Measurements from ENCODE around the gene WFDC2.

The WFDC2 gene

DNA sequence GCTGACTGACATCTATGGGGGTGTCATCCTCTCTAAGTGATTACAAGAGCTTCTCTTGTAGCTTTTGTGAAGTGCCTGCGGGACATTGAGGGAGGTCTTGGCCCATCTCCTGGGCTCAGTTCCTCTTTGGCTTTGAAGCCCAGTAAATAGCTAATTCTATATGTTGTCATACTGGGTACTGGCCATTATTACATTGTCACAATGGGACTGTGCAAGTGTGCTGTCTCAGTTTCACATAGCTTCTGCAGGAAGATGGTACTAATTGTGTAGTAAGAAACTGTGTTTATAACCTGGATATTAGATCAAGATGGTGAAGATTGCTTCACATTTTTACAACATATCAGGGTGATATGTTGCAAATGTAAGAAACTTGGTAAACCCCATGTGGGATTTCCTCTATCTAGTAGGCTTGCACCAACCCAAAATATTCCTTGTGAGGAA lies 26.0 kb downstream of the WFDC2 start:
- no peak for DNase-seq (ENCODE audit: low read depth in 1 of 2, low spot score in 1 of 2)

DNA sequence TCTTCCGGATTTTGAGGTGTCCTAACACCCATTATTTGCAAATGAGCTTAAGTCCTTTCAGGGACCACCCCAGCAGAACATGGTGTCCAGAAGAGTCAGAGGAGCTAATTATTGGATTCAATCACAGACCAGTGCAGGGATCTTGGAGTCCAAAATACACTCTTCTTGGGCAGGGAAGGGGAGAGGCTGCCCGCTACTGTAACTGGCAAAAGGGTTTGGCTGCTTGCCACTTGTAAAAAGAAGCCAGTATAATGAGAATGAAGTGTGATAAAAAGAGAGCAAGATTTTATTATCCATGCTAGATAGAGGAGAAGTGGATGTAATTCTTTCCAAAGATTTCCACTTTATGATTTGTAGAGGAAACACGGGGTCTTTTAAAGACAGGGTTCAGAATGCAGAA lies 26.6 kb downstream of the WFDC2 start:
- no peak for DNase-seq (ENCODE audit: low read depth in 1 of 2, low spot score in 1 of 2)

DNA sequence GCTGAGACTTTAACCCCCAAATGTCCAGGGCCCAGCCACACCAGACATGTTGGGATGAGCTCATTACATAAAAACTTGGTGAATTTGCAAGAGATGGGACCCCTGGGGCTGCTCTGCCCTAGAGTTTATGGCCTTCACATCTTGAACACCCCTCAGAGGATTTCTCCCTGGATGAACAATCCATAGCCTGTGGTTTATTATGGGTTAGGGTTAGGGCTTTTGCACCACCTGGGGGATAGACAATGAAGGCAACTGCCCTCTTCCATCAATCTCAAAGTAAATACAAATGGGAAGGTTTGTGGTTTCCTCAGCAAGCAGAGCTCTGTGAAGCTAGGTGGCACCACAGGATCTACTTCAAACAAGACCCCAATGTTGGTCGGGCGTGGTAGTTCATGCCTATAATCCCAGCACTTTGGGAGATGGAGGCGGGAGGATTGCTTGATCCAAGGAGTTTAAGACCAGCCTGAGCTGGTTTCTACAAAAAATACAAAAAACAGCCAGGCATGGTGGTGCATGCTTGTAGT lies 28.5 kb downstream of the WFDC2 start:
- DNase-seq (ENCODE audit: low read depth in 1 of 2, low spot score in 1 of 2), result no peak

DNA sequence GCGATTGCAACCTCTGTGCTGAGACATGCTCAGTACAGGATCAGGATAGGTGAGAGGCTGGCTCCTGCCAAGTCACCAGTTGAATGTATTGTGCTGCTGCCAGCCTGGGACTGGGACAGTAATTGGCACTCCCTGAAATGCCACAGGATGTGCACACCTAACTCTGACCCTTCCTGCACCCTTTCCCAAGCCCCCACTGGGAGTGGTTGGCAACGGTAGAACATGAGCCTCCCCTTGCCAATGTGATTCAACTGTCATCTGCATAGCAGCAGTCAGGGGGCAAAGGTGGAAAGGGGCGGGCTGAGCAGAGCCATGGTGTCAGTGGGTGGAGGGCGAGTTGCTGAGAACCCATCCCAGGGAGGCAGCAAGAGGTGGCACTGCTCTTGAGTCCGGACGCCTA lies 30.5 kb downstream of the WFDC2 start:
- no peak for DNase-seq (ENCODE audit: low read depth in 1 of 2, low spot score in 1 of 2)

DNA sequence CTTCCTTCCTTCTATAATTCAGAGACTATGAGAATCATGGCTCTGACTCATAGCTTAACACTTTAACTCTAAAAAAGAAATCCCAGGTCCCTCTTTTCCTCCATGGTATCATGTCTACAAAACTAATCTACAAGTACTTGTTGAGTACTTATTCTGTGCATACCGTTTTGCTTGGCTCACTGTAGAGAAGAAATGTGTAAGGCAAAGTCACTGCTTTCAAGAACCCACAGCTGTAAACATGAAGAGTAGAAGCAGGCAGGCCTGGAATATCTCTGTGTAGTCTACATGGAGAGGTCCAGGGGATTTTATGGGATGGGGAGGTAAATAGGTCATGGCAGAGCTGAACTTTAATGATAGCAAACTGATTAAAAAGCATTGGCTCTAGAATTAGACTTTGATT lies 32.0 kb downstream of the WFDC2 start:
- DNase-seq (ENCODE audit: low read depth in 1 of 2, low spot score in 1 of 2), result no peak

DNA sequence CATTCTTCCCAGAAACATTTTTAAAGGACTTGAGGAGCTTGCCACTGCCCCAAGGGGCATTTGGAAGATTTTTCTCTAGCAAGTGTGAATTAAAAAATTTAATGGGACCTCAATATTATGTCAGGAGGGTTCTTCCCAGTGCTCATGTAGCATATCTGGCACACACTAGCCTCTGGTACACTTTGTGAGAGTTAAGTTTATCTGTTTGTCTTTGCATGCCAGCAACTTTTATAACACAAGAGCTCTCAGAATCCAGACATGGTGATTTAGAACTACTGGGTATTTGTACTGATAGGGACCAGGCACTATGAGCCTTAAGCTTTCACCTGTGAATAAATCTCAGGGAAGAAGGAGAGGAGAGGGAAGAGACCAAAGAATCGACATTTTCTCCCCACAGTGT lies 33.0 kb downstream of the WFDC2 start:
- no peak for DNase-seq (ENCODE audit: low read depth in 1 of 2, low spot score in 1 of 2)

DNA sequence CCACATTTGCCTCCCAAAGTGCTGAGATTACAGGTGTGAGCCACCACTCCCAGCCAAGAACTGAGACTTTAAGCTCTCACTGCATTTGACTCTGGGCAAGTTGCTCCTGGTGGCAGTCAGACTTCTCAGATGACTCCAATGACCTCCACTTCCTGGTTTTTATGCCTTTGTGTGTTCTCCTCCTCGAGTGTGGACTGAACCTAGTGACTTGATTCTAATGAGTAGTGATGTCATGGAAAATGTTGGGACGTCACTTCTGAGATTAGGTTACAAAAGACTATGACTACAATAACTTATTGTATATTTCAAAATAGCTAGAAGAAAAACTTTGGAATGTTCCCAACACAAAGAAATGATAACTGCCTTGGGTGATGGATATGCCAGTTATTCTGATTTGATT lies 33.9 kb downstream of the WFDC2 start:
- no peak for DNase-seq (ENCODE audit: low read depth in 1 of 2, low spot score in 1 of 2)

DNA sequence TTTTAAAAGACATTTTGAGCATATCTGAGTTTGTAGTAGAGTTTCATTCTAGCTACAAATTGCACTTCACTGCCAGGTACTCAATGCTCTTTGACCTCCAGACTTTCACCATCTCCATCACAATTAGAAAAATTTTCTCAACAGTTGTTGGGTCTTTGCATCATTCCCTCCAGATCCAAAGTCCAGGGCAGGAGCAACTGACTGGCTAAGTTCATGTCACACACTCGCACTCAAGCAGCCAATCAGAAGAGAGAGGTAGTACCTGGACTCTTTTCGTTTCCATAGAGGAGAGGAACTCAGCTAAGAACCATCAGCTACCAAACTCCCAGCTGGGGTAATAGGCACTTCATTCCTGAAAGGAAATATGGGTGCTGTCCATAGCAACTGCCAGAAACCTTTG lies 36.8 kb downstream of the WFDC2 start:
- DNase-seq (ENCODE audit: low read depth in 1 of 2, low spot score in 1 of 2), result no peak

DNA sequence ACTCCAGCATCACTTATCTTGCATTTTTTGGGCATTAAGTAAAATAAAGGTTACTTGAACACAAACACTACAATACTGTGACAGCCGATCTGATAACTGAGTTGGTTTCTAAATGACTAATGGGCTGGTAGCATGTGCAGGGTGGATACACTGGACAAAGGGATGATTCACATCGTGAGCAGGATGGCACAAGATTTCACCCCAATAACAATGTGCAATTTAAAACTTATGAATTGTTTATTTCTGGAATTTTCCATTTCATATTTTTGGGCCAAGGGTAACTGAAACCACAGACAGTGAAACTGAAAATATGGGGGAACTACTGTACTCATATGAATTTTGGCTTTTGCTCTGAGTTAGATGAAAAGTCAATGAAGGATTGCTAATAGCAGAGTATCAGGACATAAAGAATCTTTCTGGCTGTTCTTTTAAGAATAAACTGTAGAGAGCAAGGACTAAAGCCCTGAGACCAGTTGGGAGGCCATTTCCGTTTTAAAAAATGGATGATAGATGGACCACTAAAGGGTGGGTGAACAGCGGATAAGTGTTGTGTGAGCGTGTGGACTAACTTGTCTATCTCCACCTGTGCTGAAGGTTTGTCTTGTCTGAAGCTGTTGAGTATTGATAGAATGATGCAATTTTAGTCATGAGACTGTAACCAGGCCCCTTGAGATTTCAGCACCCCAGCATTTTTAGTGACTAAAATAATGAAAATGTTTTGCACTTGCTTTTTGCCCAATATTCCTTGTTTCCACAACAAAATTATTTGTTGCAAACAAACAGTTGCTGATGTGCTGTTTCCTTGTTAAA lies 37.7 kb downstream of the WFDC2 start:
- no peak for DNase-seq (ENCODE audit: low read depth in 1 of 2, low spot score in 1 of 2)

DNA sequence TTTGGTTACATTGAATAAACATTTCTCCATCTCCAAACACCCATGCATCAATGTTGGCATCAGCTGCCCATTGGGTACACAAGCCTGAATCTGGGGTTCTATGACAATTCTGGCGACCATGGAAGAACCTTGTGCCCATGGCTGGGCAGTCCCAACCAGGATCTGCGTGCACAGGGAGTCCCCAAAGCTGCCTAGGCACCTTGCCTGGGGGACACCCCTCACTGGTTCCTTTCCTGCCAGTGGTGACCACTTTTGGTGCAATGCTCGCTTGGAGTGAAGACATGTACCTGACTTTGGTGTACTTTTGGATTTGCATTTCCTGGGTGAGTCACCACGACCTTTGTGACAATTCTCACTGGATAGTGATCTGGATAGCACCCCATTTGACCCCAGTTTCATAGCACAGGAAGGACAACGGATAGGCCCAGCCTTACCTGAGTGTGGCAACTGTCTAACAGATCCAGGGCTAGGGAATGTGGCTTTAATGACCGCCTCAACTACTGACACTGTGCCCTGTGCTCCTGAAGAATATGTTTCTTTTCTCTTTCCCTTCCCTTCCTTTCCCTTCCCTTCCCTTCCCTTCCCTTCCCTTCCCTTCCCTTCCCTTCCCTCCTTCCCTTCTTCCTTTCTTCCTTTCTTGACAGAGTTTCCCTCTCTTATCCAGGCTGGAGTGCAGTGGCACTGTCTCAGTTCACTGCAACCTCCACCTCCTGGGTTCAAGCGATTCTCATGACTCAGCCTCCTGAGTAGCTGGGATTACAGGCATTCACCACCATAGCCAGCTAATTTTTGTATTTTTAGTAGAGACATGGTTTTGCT lies 38.7 kb downstream of the WFDC2 start:
- DNase-seq (ENCODE audit: low read depth in 1 of 2, low spot score in 1 of 2), result no peak

DNA sequence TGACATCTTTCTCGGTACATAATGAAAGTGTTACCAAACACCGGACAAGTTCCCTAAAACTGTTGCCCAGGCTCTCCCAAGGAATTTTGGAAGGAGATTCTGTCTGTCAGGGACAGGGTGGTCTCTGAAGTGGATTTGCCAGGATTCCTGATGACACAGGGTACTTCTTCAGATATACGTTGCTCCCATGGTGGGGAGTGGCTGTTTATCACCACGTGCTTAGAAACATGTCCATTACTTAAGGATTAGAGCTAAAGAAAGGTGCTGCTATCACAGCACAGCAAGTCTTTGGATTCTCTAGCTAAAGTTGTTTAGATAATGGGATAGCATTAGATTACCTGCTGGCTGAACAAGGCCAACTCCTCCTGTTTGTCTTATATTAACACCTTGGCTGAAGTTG lies 39.5 kb downstream of the WFDC2 start:
- DNase-seq (ENCODE audit: low read depth in 1 of 2, low spot score in 1 of 2), result no peak

DNA sequence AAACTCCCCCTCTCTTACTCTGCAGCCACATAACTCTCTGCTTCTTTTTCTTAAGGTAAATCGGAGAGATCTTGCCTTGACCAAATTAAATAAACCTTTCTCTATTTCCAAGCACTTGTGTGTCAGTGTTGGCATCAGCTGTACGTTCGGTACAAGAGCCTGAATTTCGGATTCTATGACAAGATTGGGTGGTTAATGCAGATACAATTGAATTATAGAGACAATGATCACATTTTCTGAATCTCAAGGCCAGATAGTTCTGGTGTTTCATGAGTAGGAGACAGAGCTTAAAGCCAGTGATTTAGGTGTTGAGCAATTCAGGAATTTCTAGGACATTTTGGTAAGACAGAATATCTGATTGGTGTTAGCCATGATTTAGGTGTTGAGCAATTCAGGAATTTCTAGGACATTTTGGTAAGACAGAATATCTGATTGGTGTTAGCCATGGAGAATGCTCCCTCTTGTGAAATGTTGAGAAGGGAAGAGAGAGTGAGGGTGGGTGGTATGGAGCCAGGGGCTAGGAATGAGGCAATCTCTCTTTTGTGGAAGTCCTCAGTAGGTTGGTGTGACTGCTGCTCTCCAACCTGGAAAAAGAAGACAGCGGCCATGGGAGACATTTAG lies 40.8 kb downstream of the WFDC2 start:
- DNase-seq (ENCODE audit: low read depth in 1 of 2, low spot score in 1 of 2), result no peak

DNA sequence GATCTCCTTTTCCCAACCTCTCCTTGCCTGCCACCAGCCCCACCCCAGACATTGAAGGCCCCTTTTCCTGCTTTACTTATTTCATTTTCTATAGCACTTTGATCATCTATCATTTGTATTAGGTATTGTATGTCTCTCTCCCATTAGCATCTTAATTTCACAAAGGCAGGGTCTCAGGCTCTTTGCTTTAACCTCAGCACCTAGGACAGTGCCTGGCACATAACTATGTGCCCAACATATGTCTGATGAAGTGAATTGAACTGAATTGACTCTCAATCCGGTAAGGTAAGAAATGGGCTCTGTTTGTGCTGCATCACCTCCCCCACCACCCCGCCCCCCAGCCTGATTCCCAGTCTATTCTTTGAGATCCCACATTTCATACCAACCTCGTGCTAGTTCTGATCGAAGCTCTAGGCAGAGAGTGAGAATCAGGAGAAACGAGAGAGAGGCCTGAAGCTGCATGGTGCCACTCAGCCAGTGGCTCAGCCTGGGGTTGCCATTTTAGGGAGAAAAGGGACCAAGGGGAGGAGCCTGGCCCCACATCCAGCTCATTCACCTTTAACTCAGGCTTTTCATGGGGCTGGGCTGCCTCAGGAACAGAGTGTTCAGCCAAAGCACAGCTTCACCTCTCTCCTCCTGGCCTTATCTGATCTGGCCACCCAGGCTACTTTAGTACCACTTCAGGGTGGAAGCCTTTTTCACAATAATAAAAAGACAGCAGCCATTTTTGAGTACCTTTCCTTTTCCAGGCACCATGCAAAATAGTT lies 45.8 kb downstream of the WFDC2 start, which contains the start of gene SPINT3:
Gene SPINT3 (minus strand): TSS at position 476 of the 767 bp plus-strand sequence. CDS start 14 bp downstream, at position 462.
- DNase-seq (ENCODE audit: low read depth in 1 of 2, low spot score in 1 of 2), result no peak

DNA sequence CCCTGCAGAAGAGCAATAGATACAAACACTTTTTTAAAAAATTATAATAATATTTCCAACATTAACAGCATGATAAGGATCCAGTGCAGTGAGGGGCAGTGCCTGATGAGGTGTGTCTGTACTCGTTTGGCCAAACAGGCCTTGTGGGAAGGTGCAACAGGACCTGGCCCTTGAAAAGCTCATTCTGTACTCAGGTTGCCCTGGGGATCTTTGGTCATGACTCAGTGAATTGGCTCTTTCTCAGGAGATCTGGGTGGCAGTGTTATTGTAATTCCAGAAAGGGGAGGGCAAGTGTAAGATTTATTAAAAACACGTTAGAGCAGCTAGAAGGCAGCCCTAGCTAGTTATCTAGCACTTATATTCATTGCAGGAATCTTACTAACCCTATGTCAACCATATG lies 48.7 kb downstream of the WFDC2 start:
- no peak for DNase-seq (ENCODE audit: low read depth in 1 of 2, low spot score in 1 of 2)

DNA sequence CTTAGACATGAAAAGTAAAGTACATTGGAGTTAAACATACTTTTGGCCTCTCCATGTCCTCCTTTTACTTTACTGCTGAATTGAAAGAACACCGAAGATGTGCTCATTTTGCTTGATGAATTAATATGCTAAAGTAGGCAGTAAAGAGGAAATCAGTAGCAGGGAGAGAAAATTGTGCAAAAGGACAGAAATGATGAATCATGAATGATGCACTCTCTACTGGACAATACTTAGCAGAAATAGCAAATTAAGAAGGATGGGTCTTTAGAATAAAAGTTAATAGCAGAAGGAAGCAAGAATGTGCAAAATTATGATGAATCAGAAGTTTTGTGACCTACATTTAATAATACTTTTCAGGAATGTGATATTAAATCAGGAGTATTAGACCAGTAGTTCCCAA lies 54.3 kb downstream of the WFDC2 start:
- DNase-seq (ENCODE audit: low read depth in 1 of 2, low spot score in 1 of 2), result no peak

DNA sequence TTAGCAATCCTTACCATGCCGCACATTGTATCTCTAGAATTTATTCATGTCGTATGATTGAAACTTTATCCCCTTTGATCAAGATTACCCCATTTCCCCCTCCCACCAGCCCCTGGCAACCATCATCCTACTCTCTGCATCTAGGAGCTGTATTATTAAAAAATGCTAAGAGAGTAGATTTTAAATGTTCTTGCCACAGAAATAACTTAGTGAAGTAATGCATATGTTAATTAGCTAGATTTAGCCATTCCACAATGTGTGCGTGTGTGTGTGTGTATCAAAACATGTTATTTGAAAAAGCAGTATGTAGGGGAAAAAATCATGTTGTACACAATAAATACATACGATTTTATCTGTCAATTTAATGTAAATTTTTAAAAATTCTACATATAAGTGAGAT lies 57.7 kb downstream of the WFDC2 start:
- DNase-seq (ENCODE audit: low read depth in 1 of 2, low spot score in 1 of 2), result no peak

Measured in activated T-helper 1 cell treated with anti-CD3 and anti-CD28 coated beads, Interleukin-2, amount 50 U/mL, for 16 hours (primary cell).